Measurements from ENCODE around the gene PCDHGA5.
A peak's percentile ranks its signal among the peaks of the same experiment; 100 is the strongest.
"Not testable (repeated sequence)": the region's sequence is repeated elsewhere in the genome, so short reads cannot be mapped to it uniquely, and the experiment has no call there.

Gene PCDHGA5

GRCh38 chr5:141397756-141398551, 34.0 kb downstream of the PCDHGA5 start, which contains the start of gene PCDHGB5:
PCDHGB5 (plus strand) TSS chr5:141397947; CDS start chr5:141398128, 181 bp downstream.
- TF ChIP-seq CTCF (conservative IDR thresholded peaks at IDR 0.05; ENCODE audit: low read depth, low read length) = peak; percentile 47
- not testable (repeated sequence) for H4K20me1 ChIP-seq (ENCODE audit: insufficient read depth); H3K4me1 ChIP-seq (ENCODE audit: low read depth, poor library complexity, severe bottlenecking); H3K9ac ChIP-seq; H3K36me3 ChIP-seq (ENCODE audit: insufficient read depth); H3K27me3 ChIP-seq (ENCODE audit: insufficient read depth, low read depth); H3K27ac ChIP-seq; H3K79me2 ChIP-seq (ENCODE audit: insufficient read depth, low read depth); H3K4me3 ChIP-seq (IDR thresholded peaks at IDR 0.05; ENCODE audit: insufficient read depth, low read depth, low read length); H2AFZ ChIP-seq (ENCODE audit: low read depth); H3K4me2 ChIP-seq

GRCh38 chr5:141398608-141399007, 34.6 kb downstream of the PCDHGA5 start:
- no peak overlapping the region for H3K4me2 ChIP-seq

GRCh38 chr5:141399555-141400258, 35.7 kb downstream of the PCDHGA5 start:
- Histone ChIP-seq H3K79me2 (ENCODE audit: insufficient read depth, low read depth) (no peaks in the 10 kb centered on the region), H3K4me2 (no peak overlapping the region), H2AFZ (ENCODE audit: low read depth) (no peak overlapping the region), H3K36me3 (ENCODE audit: insufficient read depth) (no peaks in the 10 kb centered on the region), H3K9ac (no peak overlapping the region), H3K27me3 (ENCODE audit: insufficient read depth, low read depth) (no peaks in the 10 kb centered on the region), H4K20me1 (ENCODE audit: insufficient read depth) (no peaks in the 10 kb centered on the region), H3K4me3 (IDR thresholded peaks at IDR 0.05; ENCODE audit: insufficient read depth, low read depth, low read length) (no peak overlapping the region), H3K27ac (no peak overlapping the region), H3K4me1 (ENCODE audit: low read depth, poor library complexity, severe bottlenecking) (no peaks in the 10 kb centered on the region)
- TF ChIP-seq CTCF (conservative IDR thresholded peaks at IDR 0.05; ENCODE audit: low read depth, low read length) = no peak

More at GRCh38 chr5:141398608-141399007, 34.6 kb downstream of the PCDHGA5 start:
- no peaks in the 10 kb centered on the region for H4K20me1 ChIP-seq (ENCODE audit: insufficient read depth)
- H2AFZ ChIP-seq (ENCODE audit: low read depth) = no peak overlapping the region
- no peak overlapping the region for H3K9ac ChIP-seq
- no peaks in the 10 kb centered on the region for H3K27me3 ChIP-seq (ENCODE audit: insufficient read depth, low read depth)
- H3K79me2 ChIP-seq (ENCODE audit: insufficient read depth, low read depth) = no peaks in the 10 kb centered on the region
- no peaks in the 10 kb centered on the region for H3K36me3 ChIP-seq (ENCODE audit: insufficient read depth)
- no peak overlapping the region for H3K27ac ChIP-seq
- no peak for TF ChIP-seq CTCF (conservative IDR thresholded peaks at IDR 0.05; ENCODE audit: low read depth, low read length)
- H3K4me1 ChIP-seq (ENCODE audit: low read depth, poor library complexity, severe bottlenecking) = no peaks in the 10 kb centered on the region
- no peak overlapping the region for H3K4me3 ChIP-seq (IDR thresholded peaks at IDR 0.05; ENCODE audit: insufficient read depth, low read depth, low read length)

- TF ChIP-seq CTCF (conservative IDR thresholded peaks at IDR 0.05; ENCODE audit: low read depth, low read length) = no peak
- Histone ChIP-seq H3K4me2 (no peak within 1 kb of the TSS), H3K27ac (no peak within 1 kb of the TSS), H3K9ac (no peak within 1 kb of the TSS), H2AFZ (ENCODE audit: low read depth) (no peak within 1 kb of the TSS), H3K36me3 (ENCODE audit: insufficient read depth) (no peaks in the 10 kb centered on the region), H3K4me3 (IDR thresholded peaks at IDR 0.05; ENCODE audit: insufficient read depth, low read depth, low read length) (no peak within 1 kb of the TSS), H3K4me1 (ENCODE audit: low read depth, poor library complexity, severe bottlenecking) (no peaks in the 10 kb centered on the region), H4K20me1 (ENCODE audit: insufficient read depth) (no peaks in the 10 kb centered on the region), H3K79me2 (ENCODE audit: insufficient read depth, low read depth) (no peaks in the 10 kb centered on the region), H3K27me3 (ENCODE audit: insufficient read depth, low read depth) (no peaks in the 10 kb centered on the region)
These were observed 38.7 kb downstream of the PCDHGA5 start, which contains the start of gene PCDHGA9 for GRCh38 chr5:141402553-141403243. PCDHGA9 (plus strand) TSS chr5:141402778; CDS start chr5:141402953, 175 bp downstream.

Data from KMS-11 (cell line).